Left ventricle myocardium superior (tissue), 1 donor: ENCODE results near the gene YIPF1. TPM values are rescaled to one million over a fixed set of nuclear protein-coding genes. Genes with fewer than 3 reads are reported as not detected.

Experiments used
- ATAC-seq: fragments of 200-7000 bp; cut with Tn5 transposase; one replicate; pipeline ENCODE4 v1.9.1; 2020; ENCODE audit warnings: mild to moderate bottlenecking, moderate library complexity
- DNase-seq: peaks from one replicate; pipeline ENCODE4 v3.0.0-alpha.2; 2020
- intact Hi-C: fragments of 100-400 bp; cut with micrococcal nuclease; formaldehyde crosslinking; loops from one replicate; pipeline ENCODE4 v1.11.0; 2022
- total RNA-seq: library from RNA; stranded (reverse); fragmentation: NEBNext Ultra II Directional; extraction: Animal tissue kit (Norgen Biotek cat#: 25700); gene quantifications from one replicate; pipeline ENCODE4 v1.2.1, GENCODE V29; 2021
- donor health status: DM: no; HTN: yes; CAD: no; lungs with severe emphysema.

The YIPF1 gene
- total RNA-seq, 1 donor from 2014 or later: 12.5 TPM

DNA sequence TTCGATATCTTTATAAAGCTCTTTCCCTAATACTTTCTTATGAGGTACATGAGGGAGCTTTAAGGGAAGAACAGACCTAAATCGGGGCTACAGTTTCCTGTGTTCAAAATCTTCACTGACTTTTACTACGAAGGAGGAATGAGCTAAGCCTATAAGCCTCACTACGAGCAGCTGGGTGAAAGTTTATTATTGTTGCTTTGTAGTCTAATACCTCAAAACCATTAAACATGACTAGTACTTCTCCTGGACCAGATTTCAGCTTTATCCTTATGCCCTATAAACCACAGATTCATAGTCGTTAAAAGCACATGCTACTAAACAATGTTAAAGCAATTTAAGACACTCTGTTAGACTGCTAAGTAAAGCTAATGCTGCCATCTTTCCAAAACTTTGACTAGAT lies 81.7 kb downstream of the YIPF1 start:
- DNase-seq (no peak), ATAC-seq (no peak)
- intact Hi-C loops: no loop called here

DNA sequence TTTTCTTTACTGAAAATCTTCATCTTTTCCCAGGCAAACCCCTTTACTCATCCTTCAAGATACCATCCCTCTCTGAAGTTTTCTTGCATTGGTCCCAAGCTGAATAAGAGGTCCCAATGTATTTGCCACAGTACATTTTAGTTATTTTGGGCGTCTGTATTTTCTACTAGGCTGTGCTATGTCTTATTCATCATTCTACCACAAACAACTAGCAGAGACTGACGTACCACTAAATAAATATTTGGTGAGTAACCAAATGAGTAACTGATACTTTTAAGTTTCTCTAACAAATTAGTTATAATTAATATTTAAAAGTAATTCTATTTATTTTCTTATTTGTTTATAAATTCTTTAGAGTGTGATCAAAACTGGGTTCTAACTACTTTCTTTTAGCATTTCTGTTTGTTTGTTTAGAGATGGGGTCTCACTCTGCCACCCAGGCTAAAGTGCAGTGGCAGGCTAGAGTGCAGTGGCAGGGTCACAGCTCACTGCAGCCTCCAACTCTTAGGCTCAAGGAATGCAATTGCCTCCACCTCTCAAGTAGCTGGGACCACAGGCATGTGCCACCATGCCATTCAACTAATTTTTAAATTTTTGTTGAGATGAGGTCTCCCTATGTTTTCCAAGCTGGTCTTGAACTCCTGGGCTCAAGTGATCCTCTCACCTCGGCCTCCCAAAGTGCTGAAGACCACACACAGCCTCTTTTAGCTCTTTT lies 84.6 kb downstream of the YIPF1 start:
- no peak for ATAC-seq
- no peak for DNase-seq
- intact Hi-C loops: no loop called here

DNA sequence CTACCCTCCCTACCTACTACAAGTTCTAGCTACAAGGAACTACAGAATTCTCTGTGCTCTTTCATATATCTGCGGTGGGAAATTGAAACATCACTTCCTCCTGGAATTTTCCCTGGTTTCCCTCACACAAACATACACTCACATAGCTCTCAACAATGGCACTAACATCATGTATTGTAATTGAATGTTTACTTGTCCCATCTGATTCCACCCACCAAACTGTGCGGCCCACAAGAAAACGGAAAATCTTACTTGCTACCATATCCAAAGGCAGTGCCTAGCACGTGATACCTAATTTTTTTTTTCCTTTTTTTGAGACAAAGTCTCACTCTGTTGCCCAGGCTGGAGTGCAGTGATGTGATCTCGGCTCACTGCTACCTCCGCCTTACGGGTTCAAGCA lies 85.4 kb downstream of the YIPF1 start:
- no peak for DNase-seq
- intact Hi-C loops: no loop called here
- no peak for ATAC-seq

Other genes with a start within 250 kb of the YIPF1 start
- gene GLIS1, start 150.6 kb downstream of the YIPF1 start, total RNA-seq: not detected
- 6.7 TPM for gene NDC1, start 51.5 kb downstream of the YIPF1 start, total RNA-seq
- gene DIO1, start 4.4 kb upstream of the YIPF1 start, total RNA-seq: not detected
- 8.8 TPM for gene IFT25, start 55.9 kb upstream of the YIPF1 start, total RNA-seq
- 13.2 TPM for gene LRRC42, start 56.6 kb upstream of the YIPF1 start, total RNA-seq
- not detected for gene LDLRAD1, start 128.4 kb upstream of the YIPF1 start, total RNA-seq
- 318 TPM for gene TMEM59, start 163.4 kb upstream of the YIPF1 start, total RNA-seq
- gene TCEANC2, start 163.8 kb upstream of the YIPF1 start, total RNA-seq: 4.7 TPM